HG03196 (cell line): ENCODE measurements around the gene LMNTD2.
"Not testable (repeated sequence)": the region's sequence is repeated elsewhere in the genome, so short reads cannot be mapped to it uniquely, and the experiment has no call there.

Experiments
- ATAC-seq: cut with Tn5 transposase; IDR thresholded peaks from one replicate; pipeline ENCODE4 v1.9.1; 2021; ENCODE audit not compliant: unreplicated experiment

The LMNTD2 gene

GRCh38 chr11:516918-517685, 43.4 kb downstream of the LMNTD2 start:
- ATAC-seq = not testable (repeated sequence)

DNA sequence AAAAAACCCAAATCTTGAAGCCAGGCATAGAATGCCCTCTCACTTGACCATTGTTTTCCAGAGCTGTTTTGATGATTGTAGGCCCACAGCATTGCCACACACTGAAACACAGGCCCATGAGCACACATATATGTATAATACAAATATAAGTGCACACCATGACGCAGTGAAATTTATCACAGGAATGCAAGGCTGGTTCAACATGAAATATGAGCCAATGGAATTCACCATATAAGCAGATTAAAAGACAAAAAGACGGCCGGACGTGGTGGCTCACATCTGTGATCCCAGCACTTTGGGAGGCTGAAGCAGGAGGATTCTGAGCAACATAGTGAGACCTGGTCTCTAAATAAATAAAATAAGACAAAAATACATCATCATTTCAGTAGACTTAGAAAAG, 44.1 kb downstream of the LMNTD2 start:
- ATAC-seq = no peak

DNA sequence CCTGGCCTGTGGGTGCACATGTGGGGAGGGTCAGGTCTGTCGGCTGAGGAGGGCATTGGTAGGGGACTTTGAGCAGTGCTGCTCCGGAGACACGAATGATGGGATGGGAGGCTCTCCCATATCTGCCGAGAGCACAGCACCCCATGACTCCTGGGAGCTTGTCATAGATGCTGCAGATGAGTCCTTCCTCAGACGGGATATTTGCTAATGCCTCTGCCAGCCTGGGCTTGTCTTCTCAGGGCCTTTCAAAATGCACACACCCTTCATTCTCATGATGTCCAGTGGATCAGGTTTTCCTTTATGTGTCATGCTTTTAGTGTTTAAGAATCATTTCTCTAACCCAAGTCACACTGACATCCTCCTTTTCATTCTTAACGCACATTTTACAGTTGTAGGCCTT, 45.4 kb downstream of the LMNTD2 start:
- no peak for ATAC-seq

- ATAC-seq = no peak
Measured at GRCh38 chr11:514606-515005, 45.9 kb downstream of the LMNTD2 start.

GRCh38 chr11:512761-513595, 47.6 kb downstream of the LMNTD2 start:
- no peak for ATAC-seq

DNA sequence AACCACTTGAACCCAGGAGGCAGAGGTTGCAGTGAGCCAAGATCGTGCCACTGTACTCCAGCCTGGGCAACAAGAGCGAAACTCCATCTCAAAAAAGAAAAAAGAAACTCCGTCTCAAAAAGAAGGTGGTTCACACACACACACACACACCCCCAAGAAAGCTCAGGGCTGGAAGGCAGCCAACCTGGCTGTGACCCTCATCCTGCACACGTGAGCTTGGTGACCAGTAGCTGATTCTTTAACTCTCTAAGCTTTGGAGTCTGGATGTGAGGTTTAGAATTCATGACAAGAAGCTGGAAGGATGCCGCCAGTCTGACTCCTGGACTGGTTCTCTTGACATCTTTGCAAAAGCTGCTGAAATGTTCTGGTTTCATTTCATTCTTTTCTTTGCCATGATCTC, 51.6 kb downstream of the LMNTD2 start:
- ATAC-seq = no peak

DNA sequence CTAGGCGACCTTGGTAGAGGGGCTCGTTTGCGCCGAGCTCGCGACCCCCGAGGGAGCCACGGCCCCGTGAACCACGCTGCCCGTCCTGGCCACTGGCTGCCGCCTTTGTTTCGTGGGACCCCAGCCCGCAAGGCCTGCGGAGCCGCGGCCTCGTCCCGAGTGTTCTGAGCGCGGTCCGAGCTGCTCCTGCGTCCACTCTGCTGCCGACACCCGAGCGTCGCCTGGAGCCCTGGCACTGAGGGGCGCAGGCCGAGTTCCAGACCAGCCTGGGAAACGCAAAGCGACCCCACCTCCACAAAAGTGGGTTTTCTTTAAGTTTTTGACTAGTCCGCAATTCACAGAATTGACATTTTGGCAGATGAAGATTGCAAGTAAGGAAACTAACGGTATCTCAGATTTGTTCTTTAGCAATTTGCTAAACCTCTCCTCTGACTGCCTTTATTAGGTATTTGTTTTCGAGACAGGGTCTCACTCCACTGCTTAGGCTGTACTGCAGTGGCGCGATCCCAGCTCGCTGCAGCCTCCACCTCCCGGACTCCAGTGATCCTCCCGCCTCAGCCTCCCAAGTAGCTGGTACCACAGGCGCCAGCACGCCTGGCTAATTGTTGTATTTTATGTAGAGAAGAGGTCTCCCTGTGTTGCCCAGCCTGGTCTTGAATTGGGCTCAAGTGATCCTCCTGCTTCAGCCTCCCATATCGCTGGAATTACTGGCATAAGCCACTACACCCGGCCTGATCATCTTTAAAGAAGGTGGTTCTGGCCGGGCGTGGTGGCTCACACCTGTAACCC, 52.6 kb downstream of the LMNTD2 start:
- no peak for ATAC-seq

- peak; percentile 53 for ATAC-seq
Measured at GRCh38 chr11:506995-507726, 53.4 kb downstream of the LMNTD2 start, which contains the start of gene RNH1. Gene RNH1 (minus strand): TSS chr11:507242. CDS start chr11:502162, 5,080 bp downstream.

- ATAC-seq = peak; percentile 62
Measured at GRCh38 chr11:506238-506994, 54.1 kb downstream of the LMNTD2 start.

- no peak for ATAC-seq
Measured at GRCh38 chr11:504994-505344, 55.6 kb downstream of the LMNTD2 start.
